ENCODE measurements around the gene POU3F1.
"Not testable (repeated sequence)": the region's sequence is repeated elsewhere in the genome, so short reads cannot be mapped to it uniquely, and the experiment has no call there.

The POU3F1 gene

GRCh38 chr1:38038861-38039260, 7.7 kb downstream of the POU3F1 start:
- in situ Hi-C loops (cut with MboI; ENCODE audit: low pct_unique_long_range_greater_than_20kb, low sequenced_read_pairs, unreplicated experiment): loop anchor here (25.0 kb wide), 1 partner anchor 798 kb away; no protein-coding TSS in a partner anchor
- TF ChIP-seq CTCF (IDR thresholded peaks at IDR 0.05; ENCODE audit: extremely low read depth, insufficient read depth, missing control alignments): no peak
- DNase-seq (ENCODE audit: low spot score): no peak

GRCh38 chr1:38037221-38037939, 9.2 kb downstream of the POU3F1 start:
- peak; percentile 41 for TF ChIP-seq CTCF (IDR thresholded peaks at IDR 0.05; ENCODE audit: extremely low read depth, insufficient read depth, missing control alignments)
- in situ Hi-C loops (cut with MboI; ENCODE audit: low pct_unique_long_range_greater_than_20kb, low sequenced_read_pairs, unreplicated experiment): loop anchor here (25.0 kb wide), 1 partner anchor 800 kb away; no protein-coding TSS in a partner anchor
- DNase-seq (ENCODE audit: low spot score): peak; percentile 58

- in situ Hi-C loops (cut with MboI; ENCODE audit: low pct_unique_long_range_greater_than_20kb, low sequenced_read_pairs, unreplicated experiment): loop anchor here (25.0 kb wide), 1 partner anchor 802 kb away; no protein-coding TSS in a partner anchor
- DNase-seq (ENCODE audit: low spot score): no peak
- TF ChIP-seq CTCF (IDR thresholded peaks at IDR 0.05; ENCODE audit: extremely low read depth, insufficient read depth, missing control alignments): no peak
These were observed 11.7 kb downstream of the POU3F1 start for GRCh38 chr1:38034871-38035270.

GRCh38 chr1:38032992-38033391, 13.6 kb downstream of the POU3F1 start:
- not testable (repeated sequence) for DNase-seq (ENCODE audit: low spot score)
- in situ Hi-C loops (cut with MboI; ENCODE audit: low pct_unique_long_range_greater_than_20kb, low sequenced_read_pairs, unreplicated experiment): loop anchor here (25.0 kb wide), 1 partner anchor 804 kb away; no protein-coding TSS in a partner anchor

GRCh38 chr1:38031513-38031866, 15.1 kb downstream of the POU3F1 start:
- in situ Hi-C loops (cut with MboI; ENCODE audit: low pct_unique_long_range_greater_than_20kb, low sequenced_read_pairs, unreplicated experiment): loop anchor here (25.0 kb wide), 1 partner anchor 806 kb away; no protein-coding TSS in a partner anchor

GRCh38 chr1:38030596-38031512, 15.7 kb downstream of the POU3F1 start:
- TF ChIP-seq CTCF (IDR thresholded peaks at IDR 0.05; ENCODE audit: extremely low read depth, insufficient read depth, missing control alignments): no peak
- in situ Hi-C loops (cut with MboI; ENCODE audit: low pct_unique_long_range_greater_than_20kb, low sequenced_read_pairs, unreplicated experiment): loop anchor here (25.0 kb wide), 1 partner anchor 806 kb away; no protein-coding TSS in a partner anchor
- DNase-seq (ENCODE audit: low spot score): no peak

More at GRCh38 chr1:38031513-38031866, 15.1 kb downstream of the POU3F1 start:
- DNase-seq (ENCODE audit: low spot score): no peak
- TF ChIP-seq CTCF (IDR thresholded peaks at IDR 0.05; ENCODE audit: extremely low read depth, insufficient read depth, missing control alignments): no peak
